GM19463 (cell line): ENCODE measurements around the gene C2orf49.

Experiments used
- ATAC-seq: cut with Tn5 transposase; IDR thresholded peaks from one replicate; pipeline ENCODE4 v1.9.1; 2021; ENCODE audit warnings: mild to moderate bottlenecking, moderate library complexity; ENCODE audit not compliant: unreplicated experiment

The C2orf49 gene

DNA sequence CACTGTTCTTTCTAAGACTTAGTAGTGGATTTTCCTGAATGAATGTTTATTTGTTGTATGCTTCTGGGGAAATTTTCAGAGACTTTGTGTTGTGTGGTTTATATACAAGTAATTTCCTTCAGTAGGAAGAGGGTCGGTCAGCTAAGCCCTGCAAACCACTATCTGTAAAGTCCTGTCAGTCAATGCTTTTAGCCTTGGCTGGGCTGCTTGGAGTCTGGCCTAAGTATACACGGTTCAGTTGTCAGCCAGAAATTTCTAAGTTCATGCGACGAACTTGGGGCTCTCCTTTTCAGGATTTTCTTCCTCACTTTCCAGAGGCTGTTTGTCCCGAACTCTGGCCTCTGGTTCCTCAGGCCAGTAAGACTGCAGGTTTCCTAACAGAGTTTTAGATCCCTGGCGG, 21.3 kb downstream of the C2orf49 start:
- no peak for ATAC-seq

DNA sequence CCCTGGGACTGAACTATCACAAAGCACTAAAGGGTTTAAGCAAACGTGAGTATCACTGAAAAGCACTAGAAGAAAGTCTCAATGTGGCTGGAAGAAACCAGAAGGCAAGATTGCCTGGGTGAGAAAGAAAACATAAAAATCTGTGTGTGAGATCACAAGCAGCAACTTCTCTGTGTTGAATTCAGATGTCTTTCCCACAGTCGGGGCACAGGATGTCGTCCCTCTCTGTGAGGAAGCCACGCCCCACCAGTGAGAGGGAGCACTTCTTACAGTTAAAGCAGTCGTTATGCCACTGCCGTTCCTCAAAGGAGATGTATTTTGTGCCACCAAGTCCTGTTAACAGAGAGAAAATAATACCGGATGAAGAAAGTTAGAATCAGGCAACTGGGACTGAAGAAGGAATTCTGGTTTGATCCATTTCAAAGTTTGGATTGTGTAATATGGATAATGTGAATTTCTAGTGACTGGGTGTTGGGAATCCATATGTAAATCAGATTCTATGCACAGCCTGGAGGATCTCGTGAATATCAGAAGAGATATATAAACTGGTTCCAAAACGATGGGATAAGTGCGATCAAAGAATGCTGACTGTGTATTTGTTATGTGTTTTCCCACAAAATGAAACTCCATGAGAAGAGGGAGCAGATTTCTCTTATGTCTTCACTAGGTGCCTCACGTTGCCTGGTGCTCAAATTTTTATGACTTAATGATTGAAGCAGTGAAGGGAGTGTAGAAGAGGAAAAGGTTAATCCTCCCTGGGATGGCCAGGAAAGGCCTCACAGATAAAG, 24.0 kb downstream of the C2orf49 start:
- ATAC-seq, result no peak

DNA sequence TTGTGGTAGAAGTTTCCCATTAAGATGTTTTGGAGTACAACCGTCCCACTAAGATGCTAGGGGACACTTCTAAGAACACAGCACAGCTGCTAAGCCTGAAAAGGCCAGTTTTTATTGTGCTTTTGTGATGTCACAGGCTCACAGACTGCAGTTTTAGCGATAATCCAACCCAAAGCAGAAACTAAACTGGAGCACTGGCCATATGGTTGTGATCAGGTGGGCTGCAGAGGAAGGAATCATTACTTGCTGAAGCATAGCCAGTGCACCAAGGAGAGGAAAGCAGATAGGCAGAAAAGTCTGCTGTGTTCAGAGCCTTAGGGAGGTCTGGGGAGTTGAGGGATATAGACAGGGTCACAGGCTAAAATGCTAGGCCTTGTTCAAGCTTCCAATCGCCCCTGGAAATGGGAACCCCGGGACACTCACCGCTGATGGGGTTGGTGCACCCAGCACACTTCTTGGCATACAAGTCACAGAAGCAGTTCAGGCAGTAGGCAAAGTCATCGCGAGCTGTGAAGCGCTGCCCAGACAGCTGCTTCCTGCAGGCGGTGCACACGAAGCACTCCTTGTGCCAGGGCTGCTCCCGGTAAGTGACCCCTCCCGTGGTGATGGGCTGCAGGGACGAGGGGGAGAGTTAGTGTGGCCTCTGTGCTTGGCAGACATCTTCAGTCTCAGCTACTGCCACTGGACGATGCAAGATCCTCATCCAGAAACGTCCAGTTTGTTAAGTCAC, 25.7 kb downstream of the C2orf49 start:
- ATAC-seq, result no peak

DNA sequence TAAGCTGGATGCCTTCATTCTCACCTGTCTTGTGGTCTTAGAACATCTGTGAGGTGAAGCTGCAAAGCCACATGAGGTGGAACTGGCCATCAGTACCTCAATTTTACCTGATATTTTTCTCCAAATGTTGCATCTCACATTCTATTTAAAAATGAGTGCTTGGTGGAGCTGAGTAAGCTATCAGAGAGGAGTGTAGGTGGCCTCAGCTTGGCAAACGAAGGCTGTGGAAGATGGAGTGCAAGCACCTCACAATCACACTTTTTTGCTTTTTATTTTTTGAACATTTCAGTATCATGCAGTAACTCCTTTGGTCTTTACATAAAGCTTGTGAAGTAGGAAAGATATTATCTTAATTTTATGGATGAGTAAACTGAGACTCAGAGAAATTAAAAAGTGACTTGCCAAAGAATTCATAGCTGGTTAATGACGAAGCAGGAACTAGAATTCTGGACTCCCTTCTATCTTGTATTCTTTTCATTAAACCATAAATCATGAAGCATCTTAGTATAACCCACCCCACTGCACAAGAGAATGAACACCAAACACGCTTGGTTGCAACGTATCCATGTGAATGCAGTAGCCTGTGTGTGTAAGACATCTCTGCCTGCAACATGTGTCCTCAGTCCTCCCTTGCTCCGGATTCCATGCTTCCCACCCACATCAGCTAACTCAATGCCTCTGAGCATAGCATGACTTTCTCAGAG, 27.2 kb downstream of the C2orf49 start:
- no peak for ATAC-seq

DNA sequence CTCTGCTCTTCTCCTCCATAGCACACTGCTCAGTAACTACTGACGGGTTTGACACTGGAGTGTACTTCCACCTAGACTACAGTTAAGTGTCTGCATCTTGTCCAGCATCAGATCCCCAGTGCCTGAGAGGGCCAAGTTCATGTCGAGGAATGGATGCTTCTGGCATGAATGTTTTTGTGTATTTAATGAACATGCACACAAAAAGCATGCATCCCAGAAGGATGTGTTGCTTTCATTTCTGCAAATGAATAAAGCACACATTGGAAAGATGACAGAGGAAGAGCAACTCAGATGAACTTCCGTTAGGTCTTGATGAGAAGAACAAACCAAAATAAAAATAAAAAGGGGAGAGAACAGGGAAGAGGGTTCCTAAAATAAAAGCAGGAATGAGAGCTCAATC, 27.9 kb downstream of the C2orf49 start:
- ATAC-seq, result no peak

DNA sequence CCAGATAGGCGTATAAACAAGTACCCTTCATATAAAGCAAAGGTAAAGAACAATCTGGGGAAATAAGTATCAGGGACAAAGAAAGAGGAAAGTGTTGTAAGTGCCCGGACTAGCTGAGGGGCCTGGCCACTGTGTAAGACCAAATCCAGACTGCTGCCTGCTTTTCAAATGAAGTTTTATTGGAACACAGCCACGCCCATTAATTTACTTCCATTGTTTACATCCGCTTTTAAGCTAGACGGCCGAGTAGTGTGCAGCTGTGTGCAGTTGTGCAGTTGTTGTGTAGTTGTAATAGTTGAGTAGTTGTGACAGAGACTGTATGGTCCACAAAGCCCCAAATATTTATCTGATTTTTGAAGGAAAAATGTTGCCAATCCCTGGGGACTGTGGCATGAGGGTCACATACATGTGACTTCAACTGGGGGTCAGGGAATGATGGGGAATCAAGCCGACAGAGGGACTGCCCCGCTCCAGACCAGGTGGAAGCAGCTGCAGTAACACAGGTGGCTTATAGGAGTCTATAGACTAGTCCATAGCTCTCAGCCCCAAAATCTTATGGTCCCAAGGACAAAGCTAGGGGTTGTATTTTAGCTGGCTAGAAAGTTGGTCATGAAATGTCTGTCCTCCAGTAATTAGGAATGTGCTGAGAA, 31.5 kb downstream of the C2orf49 start:
- no peak for ATAC-seq

DNA sequence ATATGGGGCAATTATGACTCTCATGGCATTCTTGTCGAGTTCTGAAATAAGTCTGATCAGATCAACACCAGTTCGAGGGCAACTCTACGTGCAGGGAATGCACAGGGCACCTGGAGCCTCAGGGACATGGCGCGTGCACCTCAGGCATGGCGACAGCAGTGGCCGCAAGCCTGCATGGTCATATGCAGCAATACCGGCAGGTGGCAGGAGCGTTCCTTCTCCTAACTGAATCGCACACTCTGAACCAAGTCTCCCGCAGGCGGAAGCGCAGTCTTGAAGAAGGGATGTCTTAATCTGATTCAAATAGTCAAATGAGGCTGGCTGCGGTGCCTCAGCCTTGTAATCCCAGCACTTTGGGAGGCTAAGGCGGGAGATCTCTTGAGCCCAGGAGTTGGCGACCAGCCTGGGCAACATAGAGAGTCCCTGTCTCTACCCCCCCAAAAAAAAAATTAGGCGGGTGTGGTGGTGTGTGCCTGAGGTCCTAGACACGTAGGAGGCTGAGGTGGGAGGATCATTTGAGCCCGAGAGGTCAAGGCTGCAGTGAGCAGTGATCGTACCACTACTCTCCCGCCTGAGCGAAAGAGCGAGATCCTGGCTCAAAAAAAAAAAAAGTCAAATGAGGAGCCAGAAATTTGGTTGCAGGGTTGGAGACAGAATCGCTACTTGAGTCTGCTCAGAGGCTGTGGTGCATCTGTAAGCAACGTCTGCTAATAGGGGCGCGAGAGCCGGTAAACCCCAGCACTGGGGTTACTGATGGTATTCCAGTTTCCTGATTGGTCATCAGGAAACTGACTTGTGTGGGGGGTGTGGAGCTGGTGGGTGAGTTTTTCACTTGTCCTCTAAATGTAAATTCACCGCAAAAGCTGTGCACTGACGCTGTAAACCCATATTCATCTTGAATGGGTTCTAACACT, 32.7 kb downstream of the C2orf49 start:
- ATAC-seq, result peak; percentile 84

DNA sequence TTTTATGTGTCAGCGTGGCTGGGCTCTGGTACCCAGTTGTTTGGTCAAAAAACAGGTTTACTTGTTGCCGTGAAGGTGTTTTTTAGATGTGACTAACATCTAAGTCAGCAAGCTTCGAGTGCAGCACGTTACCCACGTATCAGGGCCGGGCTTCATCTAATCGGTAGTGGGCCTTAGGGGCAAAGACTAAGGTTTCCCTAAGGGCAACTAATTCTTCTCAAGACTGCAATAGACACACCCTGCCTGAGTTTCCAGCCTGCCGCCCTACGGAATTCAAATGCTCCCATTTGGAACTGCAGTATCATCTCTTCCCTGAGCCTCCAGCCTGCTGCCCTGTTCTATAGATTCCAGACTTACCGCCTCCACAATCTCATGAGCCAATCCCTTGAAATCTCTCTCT, 33.8 kb downstream of the C2orf49 start:
- ATAC-seq, result no peak

DNA sequence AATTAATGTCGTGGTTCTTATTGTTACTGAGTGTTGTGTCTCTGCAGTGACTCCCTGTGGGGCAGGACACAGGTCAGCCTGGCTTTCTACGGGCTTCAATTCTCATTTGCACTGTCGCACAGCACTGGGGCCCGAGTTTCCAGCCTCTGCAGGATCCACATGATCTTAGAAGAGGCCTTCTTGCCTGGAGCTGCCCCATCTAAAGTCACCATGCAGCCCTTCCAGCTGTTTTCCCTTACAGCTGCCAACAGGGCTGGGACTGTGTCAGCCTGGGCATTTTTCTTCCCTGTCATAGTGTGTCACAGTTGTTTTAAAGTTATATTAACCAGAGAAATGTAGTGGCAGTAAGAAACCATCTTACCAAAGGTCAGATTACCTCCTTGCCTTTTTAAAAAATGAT, 34.5 kb downstream of the C2orf49 start:
- ATAC-seq, result no peak

DNA sequence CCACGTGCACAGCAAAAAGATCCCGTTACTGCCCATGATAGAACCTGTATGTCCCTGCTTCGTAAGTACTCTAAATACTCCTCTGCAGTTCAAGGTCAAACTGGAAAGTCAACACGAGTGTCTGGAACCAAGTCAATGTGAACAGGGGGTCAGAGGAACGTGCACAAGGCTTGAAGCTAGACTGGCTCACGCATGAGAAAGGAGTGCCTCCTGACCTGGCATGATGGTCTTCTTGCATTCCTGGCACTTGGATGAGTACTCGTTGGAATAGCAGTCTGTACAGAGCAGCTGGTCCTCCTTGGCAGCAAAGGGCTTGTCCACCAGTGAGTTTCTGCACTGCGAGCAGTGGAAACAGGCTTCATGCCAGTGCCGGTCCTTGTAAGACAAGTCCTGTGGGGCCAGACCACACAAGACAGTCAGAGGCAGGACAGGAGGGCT, 36.0 kb downstream of the C2orf49 start:
- ATAC-seq, result peak; percentile 15

DNA sequence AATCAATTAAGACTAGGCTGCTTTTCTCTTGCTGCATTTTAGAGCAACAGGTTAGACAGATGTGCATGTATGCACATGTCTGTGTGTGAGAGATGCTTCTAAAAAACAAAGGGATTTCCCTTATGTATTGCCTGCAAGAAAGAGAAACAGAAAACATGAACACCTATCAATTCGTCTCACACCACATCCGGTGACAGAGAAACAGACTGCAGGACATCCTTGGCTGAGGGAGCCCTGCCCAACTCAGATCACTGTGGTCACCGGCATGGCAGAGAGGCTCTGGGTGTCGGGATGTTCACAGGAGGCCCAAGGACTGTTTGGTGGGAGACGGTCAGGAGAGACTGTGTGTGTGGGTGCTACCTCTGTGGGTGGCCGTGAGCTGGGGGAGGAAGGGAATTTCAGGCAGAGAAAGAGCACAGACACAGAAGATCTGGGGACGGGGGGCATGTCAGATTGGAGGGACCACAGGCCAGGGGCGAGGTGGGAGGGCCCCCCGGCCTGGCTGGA, 36.6 kb downstream of the C2orf49 start:
- peak; percentile 86 for ATAC-seq

DNA sequence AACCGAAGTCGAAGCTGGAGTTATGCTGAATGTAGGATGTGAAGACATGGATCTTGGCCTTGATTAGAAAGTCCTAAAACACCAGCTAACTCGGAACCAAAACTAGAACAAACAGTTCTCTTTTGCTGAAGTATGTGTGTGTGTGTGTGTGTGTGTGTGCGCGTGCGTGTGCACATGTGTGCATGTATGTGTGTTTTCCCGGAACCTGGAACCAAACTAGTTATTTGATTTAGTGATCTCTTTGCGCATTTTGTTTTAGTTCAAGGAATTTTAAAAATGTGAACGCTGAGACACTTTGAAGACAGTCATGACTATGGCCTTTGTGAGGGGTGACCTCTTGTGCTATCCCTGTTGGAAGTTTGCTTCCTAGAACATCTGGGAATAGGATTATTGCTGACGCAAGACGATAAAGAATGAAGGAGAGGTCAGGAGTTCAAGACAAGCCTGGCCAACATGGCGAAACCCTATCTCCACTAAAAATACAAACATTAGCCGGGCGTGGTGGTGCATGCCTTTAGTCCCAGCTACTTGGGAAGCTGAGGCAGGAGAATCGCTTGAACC, 37.7 kb downstream of the C2orf49 start:
- no peak for ATAC-seq

DNA sequence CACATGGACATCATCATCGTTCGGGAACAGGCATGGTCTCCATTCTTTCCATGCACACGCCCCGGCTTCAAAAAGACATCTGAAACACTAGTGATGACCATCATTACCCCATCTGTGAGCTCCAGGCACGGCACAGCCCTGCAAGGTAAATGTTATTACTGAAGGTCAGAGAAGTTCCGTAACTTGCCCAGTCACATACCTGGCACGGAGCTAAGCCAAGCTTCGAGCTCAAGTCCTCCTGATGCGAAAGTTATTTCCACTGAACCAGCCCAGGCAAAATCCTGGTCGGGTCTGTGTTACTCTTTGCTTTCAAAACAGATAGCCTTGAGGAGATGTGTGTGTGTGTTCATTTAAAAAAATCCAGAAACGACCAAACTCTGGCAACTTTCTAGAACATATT, 38.7 kb downstream of the C2orf49 start:
- ATAC-seq, result no peak

DNA sequence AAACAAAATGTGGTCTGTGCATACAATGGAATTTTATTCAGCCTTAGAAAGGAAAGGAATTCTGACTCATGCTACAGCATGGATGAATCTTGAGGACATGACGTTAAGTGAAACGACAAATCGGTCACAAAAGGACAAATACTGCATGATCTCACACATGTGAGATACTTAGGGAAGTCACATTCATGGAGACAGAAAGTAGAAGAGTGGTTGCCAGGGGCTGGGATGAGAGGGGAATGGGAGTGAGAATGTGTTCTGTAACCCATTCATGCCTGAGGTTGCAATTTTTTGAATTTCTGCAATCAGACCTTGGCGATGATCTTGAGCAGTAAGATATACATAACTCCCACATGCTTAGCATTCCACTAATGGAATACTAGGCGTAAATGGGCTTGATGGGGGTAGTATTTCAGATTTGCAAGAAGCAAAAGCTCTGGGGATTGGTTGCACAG, 39.5 kb downstream of the C2orf49 start:
- no peak for ATAC-seq

DNA sequence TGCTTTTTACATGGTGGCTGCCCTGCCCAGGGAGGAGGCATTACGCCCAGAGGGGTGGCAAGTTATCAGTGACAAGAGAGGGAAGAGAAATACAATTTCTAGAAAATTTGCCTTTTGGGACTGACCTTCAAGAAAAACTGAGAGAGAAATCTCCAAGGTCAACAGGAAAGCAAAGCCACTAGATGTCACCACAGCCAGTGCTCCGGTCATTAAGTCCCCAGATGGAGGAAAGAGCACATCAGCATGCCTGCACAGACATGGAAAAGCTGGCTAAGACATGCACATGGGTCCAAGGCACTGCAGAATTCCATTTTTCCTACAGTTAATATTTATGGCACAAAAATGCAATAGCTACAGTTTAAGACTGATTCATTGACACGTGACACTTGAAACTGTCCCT, 40.5 kb downstream of the C2orf49 start:
- ATAC-seq, result no peak

DNA sequence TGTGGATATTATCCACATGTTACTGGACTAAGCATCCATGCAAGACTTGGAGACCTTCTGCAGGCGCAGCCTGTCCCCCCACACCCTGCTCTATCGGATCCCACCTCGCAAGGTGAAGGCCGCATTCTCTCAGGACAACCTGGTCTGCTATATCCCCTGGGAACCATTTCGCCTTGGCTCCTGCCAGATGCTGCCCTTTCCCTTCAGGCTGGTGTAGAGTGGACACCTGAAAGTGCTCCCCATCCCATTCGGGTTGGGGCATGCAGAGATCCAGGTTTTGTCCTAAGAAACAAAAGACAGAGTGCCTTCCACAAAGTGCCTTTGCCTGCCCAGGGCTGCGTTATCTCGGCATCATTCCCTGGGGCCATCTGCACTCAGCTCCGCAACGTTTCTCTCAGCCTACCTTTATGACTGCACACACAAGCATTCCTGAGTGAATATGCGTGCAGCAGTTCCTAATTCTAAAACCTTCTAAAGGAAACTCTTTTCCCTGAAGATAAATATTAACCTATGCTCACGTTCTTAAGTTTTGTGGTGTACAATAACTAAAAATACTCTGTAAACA, 41.0 kb downstream of the C2orf49 start:
- no peak for ATAC-seq

DNA sequence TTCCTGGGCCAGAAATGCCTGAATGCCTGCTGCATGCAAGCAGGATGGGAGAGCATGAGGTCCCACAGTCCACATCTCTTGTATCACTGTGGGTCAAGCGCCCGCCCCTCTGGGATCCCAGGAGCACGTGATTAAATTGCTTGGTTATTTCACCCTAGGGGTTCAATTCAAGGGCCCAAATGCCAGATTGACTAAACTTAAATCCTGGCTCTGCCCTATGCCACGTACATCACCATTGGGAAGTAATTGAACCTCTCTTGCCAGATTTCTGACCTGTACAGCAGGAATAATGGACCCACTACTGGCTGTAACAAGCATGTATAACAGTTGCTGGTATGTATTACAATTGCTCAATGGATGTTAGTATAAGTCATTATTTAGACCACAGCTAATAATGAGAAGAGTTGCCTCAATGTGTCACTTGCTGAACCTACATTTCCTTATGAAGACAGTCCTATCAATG, 41.6 kb downstream of the C2orf49 start:
- no peak for ATAC-seq

DNA sequence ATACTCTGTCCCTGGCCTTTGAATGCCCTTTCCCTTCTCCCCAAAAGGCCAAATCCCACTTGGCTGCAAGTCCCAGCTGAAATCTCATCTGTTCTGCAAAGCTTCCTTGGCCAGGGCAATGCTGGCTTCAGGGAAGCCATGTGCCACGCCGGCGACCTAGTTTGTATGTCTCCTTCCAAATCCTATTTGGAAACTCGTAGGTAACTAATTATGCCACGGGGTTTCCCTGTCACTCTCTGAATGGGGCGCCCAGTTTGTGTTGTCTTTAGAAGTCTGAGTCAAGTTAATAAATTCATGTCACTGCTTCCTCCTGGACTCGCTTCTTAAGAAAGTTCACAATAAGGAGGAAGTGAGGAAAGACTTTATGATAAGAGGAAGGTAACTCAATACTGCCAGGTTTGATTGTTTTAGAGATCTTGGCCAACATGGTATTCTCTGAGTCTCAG, 42.4 kb downstream of the C2orf49 start:
- no peak for ATAC-seq

DNA sequence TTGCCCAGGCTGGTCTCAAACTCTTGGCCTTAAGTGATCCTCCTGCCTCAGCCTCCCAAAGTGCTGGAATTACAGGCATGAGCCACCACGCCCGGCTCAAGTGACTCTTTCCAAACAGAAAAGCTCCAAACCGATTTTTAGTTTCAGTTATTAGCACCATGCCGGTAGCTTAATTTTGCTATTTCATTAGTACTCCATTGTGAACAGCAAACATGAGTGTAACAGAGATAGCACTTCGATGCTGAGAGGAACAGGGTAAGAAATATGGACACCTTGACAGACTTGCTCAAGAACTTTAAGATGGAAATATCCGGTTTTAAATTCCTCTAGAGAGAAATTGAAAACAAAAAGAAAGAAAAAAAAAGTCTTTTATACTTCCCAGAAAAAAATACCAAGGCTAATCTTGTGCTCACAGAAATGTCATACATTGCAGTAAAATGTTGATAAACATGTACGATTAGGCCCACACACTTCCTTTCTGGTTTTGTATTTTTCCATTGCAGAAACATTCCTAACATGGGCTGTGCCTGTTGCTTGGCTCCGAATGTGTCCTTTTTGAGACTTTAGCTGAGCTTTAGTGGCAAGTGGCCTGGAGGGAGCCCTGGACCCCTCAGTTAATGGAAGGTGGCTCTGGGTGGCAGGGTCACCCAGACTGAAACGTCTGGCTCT, 43.2 kb downstream of the C2orf49 start:
- no peak for ATAC-seq
